Eye (tissue), 1 donor: ENCODE measurements around the gene ASB8.

ENCODE experiments used
- DNase-seq: peaks from one replicate; pipeline ENCODE4 v3.0.0-alpha.2; 2015

Gene ASB8

GRCh38 chr12:48157018-48157888, at the start of gene ASB8:
Gene ASB8, minus strand, starts transcription at chr12:48157515. Its CDS starts 4,019 bp downstream, at chr12:48153496.
- peak; percentile 100 for DNase-seq

- no peak for DNase-seq
These were observed 45.9 kb upstream of the ASB8 start, which contains the start of gene OR10AD1 for GRCh38 chr12:48203192-48203591. Gene OR10AD1, minus strand, starts transcription at chr12:48203292. Its CDS starts 0 bp downstream, at chr12:48203292.

DNA sequence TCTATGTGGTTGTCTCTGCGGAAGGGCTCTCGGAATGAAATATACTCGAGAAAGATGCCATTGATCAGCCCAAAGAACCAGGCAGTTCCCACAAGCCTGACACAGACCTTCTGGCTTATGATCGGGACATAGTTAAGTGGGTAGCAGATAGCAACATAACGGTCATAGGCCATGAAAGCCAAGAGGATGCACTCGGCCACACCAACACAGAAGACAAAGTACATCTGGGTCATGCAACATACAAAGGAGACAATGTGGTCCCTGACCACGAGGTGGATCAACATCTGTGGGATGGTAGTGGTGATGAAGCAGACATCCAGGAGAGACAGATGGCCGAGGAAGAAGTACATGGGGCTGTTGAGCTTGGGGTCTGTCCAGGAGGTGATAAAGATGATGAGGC, 45.5 kb upstream of the ASB8 start:
- no peak for DNase-seq

DNA sequence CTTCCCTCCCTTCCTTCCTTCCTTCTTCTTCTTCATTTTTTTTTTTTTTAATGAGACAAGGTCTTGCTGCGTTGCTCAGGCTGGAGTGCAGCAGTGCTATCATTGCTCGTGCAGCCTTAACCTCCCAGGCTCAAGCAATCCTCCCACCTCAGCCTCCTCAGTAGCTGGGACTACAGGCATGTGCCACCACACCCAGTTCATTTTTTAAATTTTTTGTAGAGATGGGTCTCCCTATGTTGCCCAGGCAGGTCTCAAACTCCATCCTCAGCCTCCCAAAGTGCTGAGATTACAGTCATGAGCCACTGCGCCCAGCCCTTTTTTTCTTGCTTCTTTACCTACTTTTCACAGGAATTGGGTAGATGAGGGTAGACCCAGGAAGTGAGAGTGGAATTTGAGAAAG, 44.2 kb upstream of the ASB8 start:
- DNase-seq, result no peak

- DNase-seq, result no peak
These were observed 43.8 kb upstream of the ASB8 start for GRCh38 chr12:48201091-48201490.

DNA sequence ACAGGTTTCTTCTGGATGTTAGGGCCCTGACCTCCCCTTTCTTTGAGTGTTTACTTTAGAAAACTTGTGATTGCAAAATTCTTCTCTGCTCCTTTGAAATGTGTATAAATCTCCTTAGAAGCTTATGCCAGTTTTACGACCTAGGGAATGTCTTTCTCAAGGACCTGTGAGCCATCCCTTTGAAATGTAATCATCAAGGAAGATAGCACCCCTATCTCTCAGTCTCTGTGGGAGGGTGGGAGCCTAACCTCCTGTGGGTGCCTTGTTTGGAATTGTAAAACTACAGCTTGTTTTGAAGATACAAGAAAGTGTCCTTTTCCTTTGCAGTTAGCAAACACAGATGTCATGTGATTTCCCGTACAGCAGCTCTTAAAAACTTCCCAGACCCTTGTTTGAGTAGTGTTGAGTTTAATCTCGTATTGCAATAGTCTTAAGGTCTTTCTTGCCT, 42.5 kb upstream of the ASB8 start:
- DNase-seq, result peak; percentile 24

DNA sequence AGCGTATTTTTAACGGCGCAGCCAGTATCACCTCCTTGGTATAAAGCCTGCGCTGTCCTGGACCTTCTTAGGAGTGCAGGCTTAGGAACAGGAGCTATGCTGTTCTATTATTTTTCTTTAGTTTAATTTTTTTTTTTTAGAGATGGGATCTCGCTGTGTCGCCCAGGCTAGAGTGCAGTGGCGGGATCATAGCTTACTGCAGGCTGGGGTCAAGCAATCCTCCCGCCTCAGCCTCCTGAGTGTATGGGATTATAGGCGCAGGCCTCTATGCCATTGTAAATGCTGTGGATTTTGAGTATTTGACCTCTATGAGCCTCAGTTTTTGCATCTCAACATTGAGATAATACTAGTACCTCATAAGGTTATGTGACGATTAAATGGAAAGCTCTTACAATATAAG, 41.7 kb upstream of the ASB8 start:
- no peak for DNase-seq

DNA sequence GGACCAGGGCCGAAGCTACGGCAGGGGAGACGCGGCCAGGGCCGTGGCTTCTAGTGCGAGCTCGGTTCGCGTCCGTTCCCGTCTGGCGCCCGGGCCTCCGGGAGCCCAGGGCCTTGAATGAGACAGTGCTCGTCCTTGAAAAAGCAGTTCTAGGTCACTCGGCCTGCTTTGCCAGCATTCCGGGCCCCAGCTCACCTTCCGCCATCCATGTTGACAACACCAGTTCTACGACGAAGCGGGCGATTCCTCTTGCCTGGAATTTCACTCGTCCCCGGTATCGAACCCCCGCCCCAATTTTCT, 41.3 kb upstream of the ASB8 start:
- no peak for DNase-seq

DNA sequence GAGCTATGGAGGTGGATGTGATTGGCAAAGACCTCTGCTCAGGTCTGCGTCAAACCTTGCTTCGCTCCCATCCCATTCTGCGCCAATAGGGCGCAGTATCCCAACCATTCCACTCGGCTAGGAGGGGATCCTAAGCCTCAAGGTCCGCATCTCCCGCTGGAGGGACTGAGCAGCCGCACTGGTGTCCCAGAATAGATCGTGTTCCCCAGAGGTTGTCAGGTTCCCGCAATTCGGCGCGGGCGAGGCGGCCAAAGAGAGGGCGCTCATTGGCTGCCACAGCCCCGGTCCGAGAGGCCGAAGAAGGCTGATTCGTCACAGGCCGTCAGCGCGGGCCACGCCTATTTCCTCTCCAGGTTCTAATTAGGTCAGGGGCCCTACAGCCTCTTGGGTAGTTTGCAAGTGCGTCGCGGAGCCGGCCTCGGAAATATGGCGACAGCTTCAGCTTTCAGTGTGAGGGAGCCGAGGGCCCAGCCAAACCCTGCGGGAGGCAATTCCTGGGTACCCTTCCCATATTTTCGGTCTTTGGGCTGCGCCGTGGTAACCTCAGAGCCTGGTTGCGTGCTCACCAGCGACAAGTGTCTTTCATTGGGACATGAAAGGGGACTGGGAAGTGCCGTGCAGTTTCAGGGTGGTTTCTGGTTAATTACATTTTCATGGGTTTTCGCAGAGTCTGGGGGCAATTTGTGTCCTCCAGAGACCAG, 40.8 kb upstream of the ASB8 start:
- DNase-seq, result peak; percentile 98

- no peak for DNase-seq
These were observed 40.2 kb upstream of the ASB8 start for GRCh38 chr12:48197549-48197970.

GRCh38 chr12:48194799-48195201, 37.5 kb upstream of the ASB8 start:
- DNase-seq, result peak; percentile 27

DNA sequence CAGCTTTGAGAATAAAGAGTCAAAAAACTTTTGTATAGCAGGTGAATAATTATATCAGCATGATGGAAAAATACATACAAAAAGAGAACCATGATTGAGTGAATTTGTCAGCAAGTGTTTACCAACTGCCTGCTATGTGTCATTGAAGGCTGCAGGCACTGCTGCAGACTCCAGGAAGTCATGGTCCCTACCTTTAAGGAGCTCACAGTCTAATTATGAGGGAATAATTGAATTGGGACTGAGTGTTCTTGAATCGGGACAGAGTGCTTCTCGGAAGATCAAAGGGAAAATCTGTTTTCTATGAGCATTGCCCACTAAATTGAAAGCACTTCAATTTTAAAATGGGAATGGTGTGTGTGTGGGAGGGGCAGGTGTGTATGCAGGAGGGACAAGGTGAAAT, 36.3 kb upstream of the ASB8 start:
- DNase-seq, result no peak

GRCh38 chr12:48192861-48193260, 35.5 kb upstream of the ASB8 start:
- no peak for DNase-seq

DNA sequence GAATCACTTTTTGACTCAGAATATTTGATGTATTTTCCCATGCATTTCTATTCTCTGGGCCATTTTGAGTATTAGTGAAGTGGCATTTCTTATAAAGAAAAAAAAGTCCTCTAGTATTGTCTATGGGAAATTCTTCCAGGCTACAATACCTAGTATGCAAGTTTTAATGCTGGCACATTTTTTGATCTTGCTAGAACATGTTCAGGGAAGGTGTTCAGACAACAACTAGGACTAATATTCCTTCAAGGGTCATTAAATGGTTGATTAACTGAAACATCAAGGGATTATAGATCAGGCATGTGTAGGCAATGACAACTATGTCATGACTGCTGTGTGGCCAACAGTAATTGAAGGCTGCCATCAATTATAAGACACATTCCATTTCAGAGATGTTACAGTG, 33.8 kb upstream of the ASB8 start:
- DNase-seq, result no peak

DNA sequence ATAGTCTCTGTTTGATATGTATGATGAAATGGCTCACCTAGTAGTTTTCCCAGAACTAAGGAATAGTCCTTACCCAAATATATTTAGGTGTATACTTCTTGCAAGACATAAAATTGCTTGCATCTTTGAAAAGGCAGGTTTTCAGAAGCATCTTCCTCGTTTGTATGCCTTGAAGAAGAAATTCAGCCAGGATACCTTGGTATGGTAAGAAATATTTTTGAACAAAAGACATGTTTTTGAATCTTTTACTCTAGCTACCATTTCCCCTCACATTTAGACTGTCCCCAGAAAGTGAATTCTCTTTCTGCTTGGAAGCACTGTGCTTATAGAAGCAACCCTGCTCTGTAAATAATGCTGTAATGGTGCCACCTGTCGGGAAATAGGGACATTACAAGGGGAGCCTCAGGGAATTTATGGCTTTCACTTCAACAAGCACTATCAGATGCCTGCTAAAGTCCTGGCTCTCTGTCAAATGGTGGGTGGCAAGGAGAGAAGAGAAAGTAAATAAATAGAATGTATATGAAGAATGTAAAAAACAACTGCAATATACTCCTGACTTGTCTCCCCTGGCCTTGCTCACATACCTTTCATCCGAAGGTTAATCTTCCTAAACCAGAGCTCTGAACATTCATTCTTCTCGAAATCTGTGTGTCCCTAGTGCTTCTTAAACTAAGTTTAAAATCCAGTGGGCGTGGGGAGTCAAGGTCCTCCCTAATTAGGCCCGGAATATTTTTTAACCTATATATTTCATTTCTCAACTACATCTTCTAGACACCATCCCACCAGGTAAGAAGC, 32.2 kb upstream of the ASB8 start:
- DNase-seq, result peak; percentile 96

- no peak for DNase-seq
These were observed 30.8 kb upstream of the ASB8 start for GRCh38 chr12:48187916-48188695.

DNA sequence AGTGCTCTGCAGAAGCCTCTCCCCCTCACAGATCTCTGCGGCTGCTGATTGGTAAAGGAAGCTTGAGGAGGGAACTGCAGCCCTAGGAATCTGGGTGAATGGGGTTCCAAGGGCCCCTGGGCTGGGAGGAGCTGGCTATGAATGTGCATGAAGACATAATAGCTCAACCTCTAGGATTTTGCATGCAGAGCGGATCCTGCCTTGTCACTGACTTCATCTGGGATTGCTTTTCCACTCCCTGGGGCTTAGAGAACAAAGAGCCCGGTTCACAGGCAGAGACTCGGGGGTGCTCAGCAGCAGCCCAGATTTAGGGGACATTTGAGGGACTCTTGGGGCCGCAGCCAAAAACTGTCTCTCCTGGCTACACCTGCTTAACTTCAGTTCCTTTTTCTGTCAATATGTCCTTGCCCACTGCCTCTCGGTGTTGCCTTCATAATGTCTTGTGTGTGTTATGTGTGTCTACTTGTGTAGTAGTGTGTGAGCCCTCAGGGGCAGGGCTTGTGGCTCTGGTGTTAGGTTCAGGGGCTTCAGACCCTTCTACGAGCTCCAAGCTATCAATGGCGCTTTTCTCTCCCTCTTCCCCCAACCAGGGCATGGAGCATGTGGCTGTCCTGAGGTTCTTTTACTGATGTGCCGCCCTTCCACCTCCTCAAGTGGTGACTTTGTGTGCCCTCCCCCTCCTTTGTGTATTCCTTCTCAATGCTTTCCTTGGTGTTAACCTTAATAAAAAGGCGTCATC, 28.0 kb upstream of the ASB8 start:
- peak; percentile 81 for DNase-seq

- peak; percentile 68 for DNase-seq
These were observed 27.2 kb upstream of the ASB8 start for GRCh38 chr12:48184549-48184922.

DNA sequence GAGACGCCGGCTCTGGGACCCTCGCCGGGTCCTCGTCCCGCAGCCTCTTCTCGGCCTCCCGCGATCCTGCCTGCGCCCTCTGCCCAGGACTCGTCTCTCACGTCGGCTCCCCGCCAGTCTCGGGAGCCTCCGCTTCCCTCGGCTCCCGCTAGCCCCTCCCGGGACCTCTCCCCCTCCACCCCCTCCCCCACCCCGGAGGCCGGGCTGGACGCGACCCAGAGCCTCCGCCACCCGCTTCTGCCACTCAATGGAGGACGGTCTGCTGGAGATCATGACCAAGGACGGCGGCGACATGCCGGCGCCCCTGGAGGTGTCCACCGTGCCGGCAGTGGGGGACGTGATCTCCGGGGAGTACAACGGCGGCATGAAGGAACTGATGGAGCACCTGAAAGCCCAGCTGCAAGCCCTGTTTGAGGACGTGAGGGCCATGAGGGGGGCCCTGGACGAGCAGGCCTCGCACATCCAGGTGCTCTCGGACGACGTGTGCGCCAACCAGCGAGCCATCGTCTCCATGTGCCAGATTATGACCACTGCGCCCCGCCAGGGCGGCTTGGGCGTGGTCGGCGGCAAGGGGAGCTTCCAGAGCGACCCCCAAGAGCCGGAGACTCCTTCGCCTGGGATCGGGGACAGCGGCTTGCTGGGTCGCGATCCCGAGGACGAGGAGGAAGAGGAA, 26.7 kb upstream of the ASB8 start:
- peak; percentile 66 for DNase-seq

GRCh38 chr12:48183091-48183875, 26.0 kb upstream of the ASB8 start, which contains the start of gene CCDC184:
Gene CCDC184, plus strand, starts transcription at chr12:48183644. Its CDS starts 479 bp downstream, at chr12:48184123.
- DNase-seq, result peak; percentile 96
